WTC11 (cell line): ENCODE measurements around the gene NKAPL. TPM values are rescaled to one million over a fixed set of nuclear protein-coding genes. Genes with fewer than 3 reads are reported as not detected.

Experiments
- ATAC-seq: fragments of 200-7000 bp; cut with Tn5 transposase; 2 replicates; pipeline ENCODE4 v1.10.0; 2021; ENCODE audit warnings: mild to moderate bottlenecking, moderate library complexity
- CTCF ChIA-PET: fragments of 300-600 bp; sonication (Branson Sonifier 250); formaldehyde crosslinking; loops from one replicate; lab custom pipeline; 2021; ENCODE audit warnings: antibody characterized with exemption; lab: Charles Lee
- POLR2A ChIA-PET: fragments of 350-600 bp; sonication (Branson Sonifier 250); formaldehyde crosslinking; loops from one replicate; lab custom pipeline; 2021; ENCODE audit warnings: antibody characterized with exemption; lab: Charles Lee
- DNase-seq: peaks from one replicate; pipeline ENCODE4 v3.0.0; 2021; ENCODE audit warnings: low spot score
- H3K27ac Mint-ChIP-seq: 2 replicates; pipeline ENCODE4 v1.8.0; 2021; ENCODE audit warnings: mixed read lengths
- H3K27me3 Mint-ChIP-seq: 2 replicates; pipeline ENCODE4 v1.8.0; 2021; ENCODE audit warnings: low read depth, mild to moderate bottlenecking, moderate library complexity, mixed read lengths
- H3K36me3 Mint-ChIP-seq: 2 replicates; pipeline ENCODE4 v1.8.0; 2021; ENCODE audit warnings: mixed read lengths
- H3K4me1 Mint-ChIP-seq: 2 replicates; pipeline ENCODE4 v1.8.0; 2022; ENCODE audit warnings: mixed read lengths
- H3K4me3 Mint-ChIP-seq: 2 replicates; pipeline ENCODE4 v1.8.0; 2021; ENCODE audit warnings: mild to moderate bottlenecking, moderate library complexity, mixed read lengths
- H3K9me3 Mint-ChIP-seq: 2 replicates; pipeline ENCODE4 v1.8.0; 2021; ENCODE audit warnings: mixed read lengths
- AR ChIP-seq: fragments of 250-450 bp; sonication (Bioruptor Pico); IDR thresholded peaks from 2 replicates; pipeline ENCODE4 v1.9.0; 2021; ENCODE audit warnings: mild to moderate bottlenecking
- ARID4B ChIP-seq: sonication (generic); formaldehyde crosslinking; IDR thresholded peaks from 2 replicates; pipeline ENCODE4 v1.8.0; 2023; ENCODE audit warnings: missing genetic modification reagents, mild to moderate bottlenecking, borderline replicate concordance
- CBFB ChIP-seq: sonication (generic); formaldehyde crosslinking; IDR thresholded peaks from 2 replicates; pipeline ENCODE4 v1.8.1; 2022; ENCODE audit warnings: mild to moderate bottlenecking, low read depth, missing genetic modification reagents
- CREM ChIP-seq: sonication (generic); formaldehyde crosslinking; IDR thresholded peaks from 2 replicates; pipeline ENCODE4 v1.8.1; 2022; ENCODE audit warnings: mild to moderate bottlenecking, missing genetic modification reagents, moderate library complexity
- CTCF ChIP-seq: fragments of 200-600 bp; IDR thresholded peaks from 2 replicates; pipeline ENCODE4 v1.8.0; 2022; ENCODE audit warnings: antibody characterized with exemption
- FOXJ3 ChIP-seq: sonication (generic); formaldehyde crosslinking; IDR thresholded peaks from 2 replicates; pipeline ENCODE4 v1.9.0; 2021; ENCODE audit warnings: missing genetic modification reagents, mild to moderate bottlenecking, borderline replicate concordance
- FOXP1 ChIP-seq: sonication (generic); formaldehyde crosslinking; IDR thresholded peaks from 2 replicates; pipeline ENCODE4 v1.8.0; 2022; ENCODE audit warnings: missing genetic modification reagents, mild to moderate bottlenecking, moderate library complexity, borderline replicate concordance
- FOXP4 ChIP-seq: sonication (generic); formaldehyde crosslinking; IDR thresholded peaks from 2 replicates; pipeline ENCODE4 v1.8.0; 2022; ENCODE audit warnings: mild to moderate bottlenecking, missing genetic modification reagents
- GRHL2 ChIP-seq: fragments of 250-450 bp; sonication (Bioruptor Pico); IDR thresholded peaks from 2 replicates; pipeline ENCODE4 v1.8.0; 2022; ENCODE audit warnings: mild to moderate bottlenecking, moderate library complexity; ENCODE audit not compliant: insufficient replicate concordance, severe bottlenecking
- HMGA2 ChIP-seq: fragments of 250-450 bp; sonication (Bioruptor Pico); IDR thresholded peaks from 2 replicates; pipeline ENCODE4 v1.4.0; 2021; ENCODE audit warnings: mild to moderate bottlenecking, moderate library complexity
- KAT7 ChIP-seq: sonication (generic); formaldehyde crosslinking; IDR thresholded peaks from 2 replicates; pipeline ENCODE4 v1.8.1; 2023; ENCODE audit warnings: missing genetic modification reagents, mild to moderate bottlenecking, borderline replicate concordance
- MAX ChIP-seq: sonication (generic); formaldehyde crosslinking; IDR thresholded peaks from 2 replicates; pipeline ENCODE4 v1.8.0; 2022; ENCODE audit warnings: mild to moderate bottlenecking, missing genetic modification reagents
- MYBL2 ChIP-seq: sonication (generic); formaldehyde crosslinking; IDR thresholded peaks from 2 replicates; pipeline ENCODE4 v1.8.1; 2023; ENCODE audit warnings: mild to moderate bottlenecking, moderate library complexity, missing genetic modification reagents
- RORB ChIP-seq: fragments of 250-450 bp; sonication (Bioruptor Pico); IDR thresholded peaks from 2 replicates; pipeline ENCODE4 v1.9.0; 2021; ENCODE audit warnings: mild to moderate bottlenecking
- SMAD3 ChIP-seq: sonication (generic); formaldehyde crosslinking; IDR thresholded peaks from 2 replicates; pipeline ENCODE4 v1.8.0; 2022; ENCODE audit warnings: missing genetic modification reagents, mild to moderate bottlenecking, borderline replicate concordance
- SOX15 ChIP-seq: fragments of 250-450 bp; sonication (Bioruptor Pico); IDR thresholded peaks from 2 replicates; pipeline ENCODE4 v1.9.0; 2021; ENCODE audit warnings: mild to moderate bottlenecking
- TCF7 ChIP-seq: sonication (generic); formaldehyde crosslinking; IDR thresholded peaks from 2 replicates; pipeline ENCODE4 v1.8.0; 2022; ENCODE audit warnings: mild to moderate bottlenecking, low read depth, missing genetic modification reagents, moderate library complexity
- ZNF138 ChIP-seq: sonication (generic); formaldehyde crosslinking; conservative IDR thresholded peaks from 2 replicates; pipeline ENCODE4 v1.8.1; 2022; ENCODE audit warnings: mild to moderate bottlenecking, moderate library complexity, missing genetic modification reagents
- ZNF416 ChIP-seq: fragments of 250-450 bp; sonication (Bioruptor Pico); IDR thresholded peaks from 2 replicates; pipeline ENCODE4 v1.9.0; 2021; ENCODE audit warnings: mild to moderate bottlenecking, inconsistent platforms
- total RNA-seq: library from RNA; stranded (reverse); gene quantifications from 3 replicates; pipeline ENCODE4 v1.2.3, GENCODE V29; 2021

The NKAPL gene
- total RNA-seq, 1 experiment from 2014 or later, result 0.26 TPM

GRCh38 chr6:28264834-28265401 is 5.8 kb downstream of the NKAPL start (continued):
- TF ChIP-seq ZNF138 (CRISPR knock-in tag) (no peak), GRHL2 (CRISPR knock-in tag) (no peak), FOXP1 (no peak), TCF7 (CRISPR knock-in tag) (no peak), KAT7 (no peak), CBFB (CRISPR knock-in tag) (no peak), FOXJ3 (no peak), HMGA2 (no peak)

GRCh38 chr6:28266563-28266961 is 7.5 kb downstream of the NKAPL start:
- POLR2A ChIA-PET, result interaction anchor here (0.6 to 2.1 kb wide), 14 partner anchors 13 to 373 kb away, joined by 3 to 14 read pairs (median 4); partner anchors contain the start of genes PGBD1, ZKSCAN3, ZKSCAN4 and ZKSCAN8
- H3K36me3 Mint-ChIP-seq, result no peaks in the 10 kb centered on the region
- H3K27ac Mint-ChIP-seq, result no peak overlapping the region; the same call in 1 of the 2 replicates
- H3K4me1 Mint-ChIP-seq, result no peaks in the 10 kb centered on the region
- ATAC-seq (no peak), DNase-seq (no peak)
- H3K27me3 Mint-ChIP-seq, result peaks cover 37% of the 10 kb centered on the region
- H3K9me3 Mint-ChIP-seq, result no peaks in the 10 kb centered on the region
- CTCF ChIA-PET, result interaction anchor here (1.1 to 2.7 kb wide), 5 partner anchors 13 to 117 kb away, joined by 4 to 34 read pairs (median 11); partner anchors contain the start of gene ZKSCAN4
- TF ChIP-seq CREM (CRISPR knock-in tag), result no peak
- TF ChIP-seq ZNF416, result no peak
- H3K4me3 Mint-ChIP-seq, result no peak overlapping the region

GRCh38 chr6:28266962-28267694 is 8.0 kb downstream of the NKAPL start, which contains the start of gene ZSCAN26:
Gene ZSCAN26, plus strand, starts transcription at chr6:28267143. Its CDS starts 4,777 bp downstream, at chr6:28271920.
- 0 out of 2 replicates have a peak, but pooled peaks cover 2% of the 10 kb centered on the region for H3K36me3 Mint-ChIP-seq
- no peaks in the 10 kb centered on the region for H3K9me3 Mint-ChIP-seq
- H3K4me1 Mint-ChIP-seq, result no peaks in the 10 kb centered on the region
- CTCF ChIA-PET, result interaction anchor here (0.7 to 2.7 kb wide), 7 partner anchors 13 to 162 kb away, joined by 3 to 34 read pairs (median 7); partner anchors contain the start of genes PGBD1 and ZKSCAN4
- POLR2A ChIA-PET, result interaction anchor here (0.6 to 2.1 kb wide), 17 partner anchors 12 to 409 kb away, joined by 3 to 14 read pairs (median 4); partner anchors contain the start of genes PGBD1, ZKSCAN3, ZKSCAN4 and ZKSCAN8
- no peak within 1 kb of the TSS for H3K4me3 Mint-ChIP-seq
- peaks cover 32% of the 10 kb centered on the region for H3K27me3 Mint-ChIP-seq
- peak; percentile 91 for DNase-seq
- no peak within 1 kb of the TSS; the same call in 1 of the 2 replicates for H3K27ac Mint-ChIP-seq
- peak; percentile 96 for ATAC-seq
- TF ChIP-seq MYBL2 (CRISPR knock-in tag), result peak; percentile 44; the same call in 1 of the 2 replicates
- TF ChIP-seq FOXP4 (CRISPR knock-in tag), result 0 out of 2 replicates have a peak, but pooled peaks have one; percentile 29
- TF ChIP-seq MAX (CRISPR knock-in tag), result peak; percentile 59; the same call in 1 of the 2 replicates
- TF ChIP-seq ARID4B (CRISPR knock-in tag), result peak; percentile 70; the same call in 1 of the 2 replicates
- TF ChIP-seq CTCF, result no peak
- no peak for TF ChIP-seq AR (CRISPR knock-in tag)
- no peak for TF ChIP-seq RORB (CRISPR knock-in tag)
- TF ChIP-seq CBFB (CRISPR knock-in tag), result no peak
- no peak for TF ChIP-seq SOX15 (CRISPR knock-in tag)
- TF ChIP-seq SMAD3, result 0 out of 2 replicates have a peak, but pooled peaks have one; percentile 27
